ENCODE results near the gene LARGE1. TPM values are rescaled to one million over a fixed set of nuclear protein-coding genes. Genes with fewer than 3 reads are reported as not detected.

LARGE1 gene
- total and polyA plus RNA-seq, 5 donors, result 23.8 to 100.0 (median 73.1) TPM

GRCh38 chr22:33780531-33781136 is 139.6 kb downstream of the LARGE1 start:
- Histone ChIP-seq H3K9me3 (ENCODE audit: control insufficient read depth, low read length) (no peaks in the 10 kb centered on the region), H3K27me3 (ENCODE audit: control insufficient read depth, insufficient read depth) (no peaks in the 10 kb centered on the region), H3K4me3 (ENCODE audit: low read length) (no peak overlapping the region), H3K4me1 (ENCODE audit: control insufficient read depth, insufficient read depth, low read length) (peaks cover 10% of the 10 kb centered on the region), H3K27ac (ENCODE audit: low read length) (no peak overlapping the region)
- DNase-seq (no peak), ATAC-seq (no peak)
- WGBS, result 87% methylated on average over 5 of the region's 5 CpGs
- intact Hi-C loops (cut with DNase I), result no loop called here

- H3K9me3 ChIP-seq (ENCODE audit: control insufficient read depth, low read length), result no peaks in the 10 kb centered on the region
- DNase-seq, result no peak
- H3K4me3 ChIP-seq (ENCODE audit: low read length), result no peak overlapping the region
- H3K4me1 ChIP-seq (ENCODE audit: control insufficient read depth, insufficient read depth, low read length), result peaks cover 8% of the 10 kb centered on the region
- H3K27ac ChIP-seq (ENCODE audit: low read length), result no peak overlapping the region
- ATAC-seq, result no peak
- H3K27me3 ChIP-seq (ENCODE audit: control insufficient read depth, insufficient read depth), result no peaks in the 10 kb centered on the region
- WGBS, result 89% methylated on average over 3 of the region's 3 CpGs
- intact Hi-C loops (cut with DNase I), result loop anchor here in 1 of 4 donors (10.0 kb wide), 1 partner anchor 336 kb away; no protein-coding TSS in a partner anchor
These were observed 141.0 kb downstream of the LARGE1 start for GRCh38 chr22:33779243-33779642.

GRCh38 chr22:33776491-33776890 is 143.8 kb downstream of the LARGE1 start:
- no peaks in the 10 kb centered on the region for H3K9me3 ChIP-seq (ENCODE audit: control insufficient read depth, low read length)
- no peak overlapping the region for H3K4me3 ChIP-seq (ENCODE audit: low read length)
- H3K27me3 ChIP-seq (ENCODE audit: control insufficient read depth, insufficient read depth), result no peaks in the 10 kb centered on the region
- no peak overlapping the region for H3K27ac ChIP-seq (ENCODE audit: low read length)
- peaks cover 11% of the 10 kb centered on the region for H3K4me1 ChIP-seq (ENCODE audit: control insufficient read depth, insufficient read depth, low read length)
- WGBS, result 74% methylated on average over 7 of the region's 7 CpGs
- DNase-seq (no peak), ATAC-seq (no peak)
- intact Hi-C loops (cut with DNase I), result loop anchor here in 1 of 4 donors (10.0 kb wide), 1 partner anchor 338 kb away; no protein-coding TSS in a partner anchor

GRCh38 chr22:33774781-33775180 is 145.5 kb downstream of the LARGE1 start:
- peaks cover 12% of the 10 kb centered on the region for H3K4me1 ChIP-seq (ENCODE audit: control insufficient read depth, insufficient read depth, low read length)
- ATAC-seq, result no peak

GRCh38 chr22:33772745-33773144 is 147.5 kb downstream of the LARGE1 start:
- Histone ChIP-seq H3K9me3 (ENCODE audit: control insufficient read depth, low read length) (no peaks in the 10 kb centered on the region), H3K27me3 (ENCODE audit: control insufficient read depth, insufficient read depth) (no peaks in the 10 kb centered on the region), H3K27ac (ENCODE audit: low read length) (no peak overlapping the region), H3K4me3 (ENCODE audit: low read length) (no peak overlapping the region), H3K4me1 (ENCODE audit: control insufficient read depth, insufficient read depth, low read length) (peaks cover 12% of the 10 kb centered on the region)
- no peak for ATAC-seq
- DNase-seq, result no peak
- intact Hi-C loops (cut with DNase I), result loop anchor here in 1 of 4 donors (10.0 kb wide), 1 partner anchor 342 kb away; no protein-coding TSS in a partner anchor
- WGBS, result 84% methylated on average over 6 of the region's 6 CpGs

More at GRCh38 chr22:33774781-33775180, 145.5 kb downstream of the LARGE1 start:
- H3K27ac ChIP-seq (ENCODE audit: low read length), result no peak overlapping the region
- no peak for DNase-seq
- H3K27me3 ChIP-seq (ENCODE audit: control insufficient read depth, insufficient read depth), result no peaks in the 10 kb centered on the region
- no peaks in the 10 kb centered on the region for H3K9me3 ChIP-seq (ENCODE audit: control insufficient read depth, low read length)
- intact Hi-C loops (cut with DNase I), result loop anchor here in 1 of 4 donors (10.0 kb wide), 1 partner anchor 340 kb away; no protein-coding TSS in a partner anchor
- H3K4me3 ChIP-seq (ENCODE audit: low read length), result no peak overlapping the region
- 81% methylated on average over 6 of the region's 6 CpGs for WGBS

DNA sequence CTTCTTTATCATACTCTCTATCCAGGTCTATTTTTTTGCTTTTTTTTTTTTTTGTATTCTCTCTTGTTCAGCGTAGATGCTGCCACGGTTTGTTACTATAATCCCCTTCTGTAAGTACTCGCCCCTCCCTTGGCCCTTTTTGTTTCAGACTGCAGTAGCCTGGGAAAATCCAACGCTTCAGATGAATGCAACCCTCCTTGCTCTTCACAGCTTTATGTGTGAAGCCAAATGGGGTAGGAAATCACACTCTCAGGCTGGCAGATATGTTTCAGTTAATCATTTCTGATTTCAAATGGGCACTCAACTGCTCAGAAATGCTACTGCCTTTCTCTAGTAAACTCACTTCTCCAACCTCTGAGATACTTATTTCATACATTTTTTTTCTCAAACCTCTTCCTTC is 149.1 kb downstream of the LARGE1 start:
- Histone ChIP-seq H3K9me3 (ENCODE audit: control insufficient read depth, low read length) (no peaks in the 10 kb centered on the region), H3K27me3 (ENCODE audit: control insufficient read depth, insufficient read depth) (no peaks in the 10 kb centered on the region), H3K4me3 (ENCODE audit: low read length) (no peak overlapping the region), H3K4me1 (ENCODE audit: control insufficient read depth, insufficient read depth, low read length) (peaks cover 4% of the 10 kb centered on the region), H3K27ac (ENCODE audit: low read length) (no peak overlapping the region)
- ATAC-seq (no peak), DNase-seq (no peak)
- intact Hi-C loops (cut with DNase I), result loop anchor here in 1 of 4 donors (10.0 kb wide), 1 partner anchor 344 kb away; no protein-coding TSS in a partner anchor
- 64% methylated on average over 4 of the region's 4 CpGs for WGBS

DNA sequence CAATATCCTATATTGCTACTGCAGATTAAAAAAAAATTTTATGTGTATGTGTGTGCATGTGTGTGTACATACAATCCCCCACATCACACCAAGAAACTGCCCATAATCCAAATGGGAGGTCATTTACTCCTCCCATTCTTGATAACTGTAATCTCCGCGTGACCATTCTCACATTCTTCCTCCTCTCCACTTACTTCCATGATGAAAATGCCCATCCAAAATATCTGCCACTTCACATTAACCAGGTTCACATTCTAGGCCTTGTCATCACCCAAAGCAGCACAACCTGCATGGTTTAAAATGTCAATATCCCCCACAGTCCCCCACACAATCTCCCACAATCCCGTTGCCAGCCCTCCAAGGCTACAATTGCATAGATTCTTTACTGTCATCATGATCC is 149.6 kb downstream of the LARGE1 start:
- DNase-seq (no peak), ATAC-seq (no peak)
- H3K4me3 ChIP-seq (ENCODE audit: low read length), result no peak overlapping the region
- intact Hi-C loops (cut with DNase I), result loop anchor here in 1 of 4 donors (10.0 kb wide), 1 partner anchor 344 kb away; no protein-coding TSS in a partner anchor
- peaks cover 4% of the 10 kb centered on the region for H3K4me1 ChIP-seq (ENCODE audit: control insufficient read depth, insufficient read depth, low read length)
- WGBS, result 60% methylated on average over 3 of the region's 3 CpGs
- no peak overlapping the region for H3K27ac ChIP-seq (ENCODE audit: low read length)
- no peaks in the 10 kb centered on the region for H3K9me3 ChIP-seq (ENCODE audit: control insufficient read depth, low read length)
- H3K27me3 ChIP-seq (ENCODE audit: control insufficient read depth, insufficient read depth), result no peaks in the 10 kb centered on the region

DNA sequence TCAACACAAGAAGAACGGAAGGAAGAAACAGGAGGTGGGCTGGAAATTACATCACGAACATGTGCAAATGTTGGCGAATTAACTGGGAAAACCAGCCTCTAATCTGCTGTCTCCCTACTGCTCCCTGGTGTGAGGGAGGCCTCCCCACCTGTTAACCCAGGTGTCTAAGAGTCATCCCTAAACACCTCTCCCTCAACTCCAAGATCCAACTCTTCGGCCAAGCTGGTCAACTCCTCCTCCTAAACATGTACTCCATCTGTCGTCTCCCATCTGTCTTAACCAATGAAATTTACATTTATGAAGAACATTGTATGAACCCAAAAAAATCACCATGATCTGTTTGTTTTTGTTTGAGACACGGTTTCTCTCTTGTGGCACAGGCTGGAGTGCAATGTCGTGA is 154.2 kb downstream of the LARGE1 start:
- no peak overlapping the region for H3K27ac ChIP-seq (ENCODE audit: low read length)
- ATAC-seq (no peak), DNase-seq (no peak)
- intact Hi-C loops (cut with DNase I), result no loop called here
- H3K9me3 ChIP-seq (ENCODE audit: control insufficient read depth, low read length), result no peaks in the 10 kb centered on the region
- no peaks in the 10 kb centered on the region for H3K27me3 ChIP-seq (ENCODE audit: control insufficient read depth, insufficient read depth)
- no peaks in the 10 kb centered on the region for H3K4me1 ChIP-seq (ENCODE audit: control insufficient read depth, insufficient read depth, low read length)
- WGBS, result 75% methylated on average over 7 of the region's 7 CpGs
- H3K4me3 ChIP-seq (ENCODE audit: low read length), result no peak overlapping the region

- H3K4me1 ChIP-seq (ENCODE audit: control insufficient read depth, insufficient read depth, low read length), result no peaks in the 10 kb centered on the region
- H3K4me3 ChIP-seq (ENCODE audit: low read length), result no peak overlapping the region
- intact Hi-C loops (cut with DNase I), result no loop called here
- ATAC-seq (no peak), DNase-seq (no peak)
- no peaks in the 10 kb centered on the region for H3K9me3 ChIP-seq (ENCODE audit: control insufficient read depth, low read length)
- H3K27ac ChIP-seq (ENCODE audit: low read length), result no peak overlapping the region
- H3K27me3 ChIP-seq (ENCODE audit: control insufficient read depth, insufficient read depth), result no peaks in the 10 kb centered on the region
These were observed 161.3 kb downstream of the LARGE1 start for GRCh38 chr22:33758961-33759360.

- intact Hi-C loops (cut with DNase I), result no loop called here
- Histone ChIP-seq H3K9me3 (ENCODE audit: control insufficient read depth, low read length) (no peaks in the 10 kb centered on the region), H3K4me3 (ENCODE audit: low read length) (no peak overlapping the region), H3K27ac (ENCODE audit: low read length) (no peak overlapping the region), H3K27me3 (ENCODE audit: control insufficient read depth, insufficient read depth) (no peaks in the 10 kb centered on the region), H3K4me1 (ENCODE audit: control insufficient read depth, insufficient read depth, low read length) (no peaks in the 10 kb centered on the region)
- ATAC-seq (peak in 1 of 2 donors; percentile 73), DNase-seq (peak in 1 of 3 donors; percentile 15)
- whole genome bisulfite sequencing, result 69% methylated on average over 9 of the region's 9 CpGs
These were observed 162.3 kb downstream of the LARGE1 start for GRCh38 chr22:33757802-33758483.

DNA sequence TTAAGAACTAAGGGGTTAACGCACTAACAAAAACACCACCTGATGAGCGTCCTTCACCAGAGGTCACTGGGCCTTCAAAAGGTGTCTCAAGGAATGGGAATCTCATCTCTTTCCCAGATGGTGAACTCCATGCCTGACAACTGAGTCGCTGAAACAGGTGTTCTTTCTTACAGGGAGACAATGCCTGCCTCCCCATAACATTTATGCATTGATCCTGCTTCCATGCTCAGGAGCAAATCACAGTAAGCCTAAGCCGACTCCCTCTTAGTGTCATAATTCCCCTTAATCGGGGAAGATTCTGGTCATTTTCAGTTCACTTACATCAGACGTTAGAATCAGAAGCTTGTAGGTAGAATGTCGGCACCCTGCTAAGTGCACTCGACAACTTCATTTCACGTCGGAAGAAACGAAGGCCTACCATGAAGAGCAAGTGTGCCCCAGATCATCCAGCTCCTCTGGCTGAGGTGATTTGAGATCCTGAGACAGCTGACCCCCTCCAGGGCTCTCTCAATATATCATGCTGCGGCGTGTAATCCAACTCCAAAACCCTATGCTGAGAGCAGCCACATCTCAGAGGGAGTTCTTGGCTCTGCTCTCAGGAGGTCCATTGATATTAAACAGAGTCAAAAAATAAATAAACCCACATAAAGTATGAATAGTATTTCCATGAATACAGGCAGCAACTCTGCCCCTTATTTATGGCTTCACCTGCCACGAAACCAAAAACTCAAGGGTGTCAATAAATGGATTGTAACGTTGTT is 163.1 kb downstream of the LARGE1 start:
- ATAC-seq (peak in 1 of 2 donors; percentile 33), DNase-seq (no peak)
- Histone ChIP-seq H3K4me3 (ENCODE audit: low read length) (no peak overlapping the region), H3K27me3 (ENCODE audit: control insufficient read depth, insufficient read depth) (no peaks in the 10 kb centered on the region), H3K27ac (ENCODE audit: low read length) (no peak overlapping the region), H3K9me3 (ENCODE audit: control insufficient read depth, low read length) (no peaks in the 10 kb centered on the region), H3K4me1 (ENCODE audit: control insufficient read depth, insufficient read depth, low read length) (no peaks in the 10 kb centered on the region)
- 70% methylated on average over 15 of the region's 15 CpGs for WGBS
- intact Hi-C loops (cut with DNase I), result no loop called here

All from right cardiac atrium (tissue), 5 donors.